GM18951 (cell line): Measurements from ENCODE around the gene CORIN.

Experiments used
- POLR2A ChIP-seq: IDR thresholded peaks from 4 replicates; pipeline ENCODE4 v1.6.1; 2011; ENCODE audit warnings: mild to moderate bottlenecking; ENCODE audit not compliant: insufficient read length, insufficient read depth; ENCODE audit errors: extremely low read depth
- in situ Hi-C: fragments of 300-500 bp; cut with MboI; formaldehyde crosslinking; loops from one replicate; pipeline ENCODE4 v1.12.0; 2022; ENCODE audit warnings: low sequenced_read_pairs, mixed read lengths, inconsistent platforms; ENCODE audit not compliant: unreplicated experiment

CORIN gene

GRCh38 chr4:47827343-47828047 is 10.4 kb downstream of the CORIN start:
- no peak for TF ChIP-seq POLR2A
- in situ Hi-C loops = no loop called here

- no peak for TF ChIP-seq POLR2A
- in situ Hi-C loops = no loop called here
Measured at GRCh38 chr4:47824840-47825239, 13.0 kb downstream of the CORIN start.

GRCh38 chr4:47819178-47819577 is 18.7 kb downstream of the CORIN start:
- no peak for TF ChIP-seq POLR2A
- in situ Hi-C loops = no loop called here

GRCh38 chr4:47817275-47817674 is 20.6 kb downstream of the CORIN start:
- no peak for TF ChIP-seq POLR2A
- in situ Hi-C loops = no loop called here

- in situ Hi-C loops = no loop called here
- TF ChIP-seq POLR2A = no peak
Measured at GRCh38 chr4:47816748-47817147, 21.1 kb downstream of the CORIN start.

GRCh38 chr4:47814618-47815295 is 23.1 kb downstream of the CORIN start:
- TF ChIP-seq POLR2A = no peak
- in situ Hi-C loops = no loop called here

- in situ Hi-C loops = no loop called here
- TF ChIP-seq POLR2A = no peak
Measured at GRCh38 chr4:47809654-47810203, 28.1 kb downstream of the CORIN start.

- TF ChIP-seq POLR2A = no peak
- in situ Hi-C loops = no loop called here
Measured at GRCh38 chr4:47804598-47804997, 33.3 kb downstream of the CORIN start.

GRCh38 chr4:47801481-47802002 is 36.3 kb downstream of the CORIN start:
- TF ChIP-seq POLR2A = no peak
- in situ Hi-C loops = no loop called here

- in situ Hi-C loops = no loop called here
- TF ChIP-seq POLR2A = no peak
Measured at GRCh38 chr4:47798165-47798564, 39.7 kb downstream of the CORIN start.

- no peak for TF ChIP-seq POLR2A
- in situ Hi-C loops = no loop called here
Measured at GRCh38 chr4:47791965-47792364, 45.9 kb downstream of the CORIN start.

- TF ChIP-seq POLR2A = no peak
- in situ Hi-C loops = no loop called here
Measured at GRCh38 chr4:47790105-47790504, 47.8 kb downstream of the CORIN start.

- in situ Hi-C loops = no loop called here
- no peak for TF ChIP-seq POLR2A
Measured at GRCh38 chr4:47788126-47788525, 49.7 kb downstream of the CORIN start.

- no peak for TF ChIP-seq POLR2A
- in situ Hi-C loops = no loop called here
Measured at GRCh38 chr4:47786958-47787370, 50.9 kb downstream of the CORIN start.
